PC-3 (cell line): ENCODE results near the gene CCDC13. TPM values are rescaled to one million over a fixed set of nuclear protein-coding genes. Genes with fewer than 3 reads are reported as not detected.

Source experiments
- ATAC-seq: fragments of 200-7000 bp; cut with Tn5 transposase; 2 replicates; pipeline ENCODE4 v1.9.1; 2020; ENCODE audit warnings: mild to moderate bottlenecking, moderate library complexity
- BruUV-seq: library from RNA; stranded (reverse); fragments of 400-500 nt; replicated peaks from 2 replicates; lab custom pipeline; 2021; lab: Mats Ljungman, UMichigan
- CTCF ChIA-PET: fragments of 300-600 bp; sonication (Branson Sonifier 250); formaldehyde crosslinking; loops from one replicate; lab custom pipeline; 2022; ENCODE audit warnings: antibody characterized with exemption; lab: Charles Lee
- POLR2A ChIA-PET: fragments of 300-600 bp; sonication (Branson Sonifier 250); formaldehyde crosslinking; loops from one replicate; lab custom pipeline; 2022; ENCODE audit warnings: antibody characterized with exemption; ENCODE audit not compliant: unreplicated experiment; lab: Charles Lee
- DNase-seq: peaks from one replicate; pipeline ENCODE4 v3.0.0-alpha.2; 2015
- H2AFZ ChIP-seq: fragments of 300-600 bp; sonication (generic); 2 replicates; pipeline ENCODE4 v1.6.0; 2016; ENCODE audit warnings: antibody characterized with exemption, low read length
- H3F3A ChIP-seq: fragments of 300-600 bp; sonication (generic); one replicate; pipeline ENCODE4 v1.6.0; 2017; ENCODE audit warnings: antibody characterized with exemption, low read length, control low read depth, mild to moderate bottlenecking; ENCODE audit not compliant: unreplicated experiment
- H3K27ac ChIP-seq: fragments of 300-600 bp; sonication (generic); 2 replicates; pipeline ENCODE4 v1.5.1; 2016; ENCODE audit warnings: mild to moderate bottlenecking, low read length
- H3K27me3 ChIP-seq: fragments of 300-600 bp; sonication (generic); 2 replicates; pipeline ENCODE4 v1.6.1; 2016; ENCODE audit warnings: low read length, mixed read lengths
- H3K36me3 ChIP-seq: fragments of 300-600 bp; sonication (generic); 2 replicates; pipeline ENCODE4 v1.6.1; 2016; ENCODE audit warnings: low read depth, mixed run types, low read length, mixed read lengths
- H3K4me1 ChIP-seq: fragments of 300-600 bp; sonication (generic); 2 replicates; pipeline ENCODE4 v1.5.1; 2016; ENCODE audit warnings: low read length; ENCODE audit not compliant: insufficient read depth
- H3K4me2 ChIP-seq: fragments of 300-600 bp; sonication (generic); 2 replicates; pipeline ENCODE4 v1.6.0; 2016; ENCODE audit warnings: low read length
- H3K4me3 ChIP-seq: fragments of 300-600 bp; sonication (generic); 2 replicates; pipeline ENCODE4 v1.5.1; 2016; ENCODE audit warnings: mild to moderate bottlenecking, low read length, mixed read lengths
- H3K79me2 ChIP-seq: fragments of 300-600 bp; sonication (generic); 2 replicates; pipeline ENCODE4 v1.6.1; 2017; ENCODE audit warnings: low read length, mixed read lengths
- H3K9ac ChIP-seq: fragments of 300-600 bp; sonication (generic); 2 replicates; pipeline ENCODE4 v1.6.0; 2016; ENCODE audit warnings: mild to moderate bottlenecking, low read length
- H3K9me2 ChIP-seq: fragments of 300-600 bp; sonication (generic); replicated peaks from 2 replicates; pipeline ENCODE4 v1.6.1; 2016; ENCODE audit warnings: mixed run types, low read length, mixed read lengths
- H3K9me3 ChIP-seq: fragments of 300-600 bp; sonication (generic); 2 replicates; pipeline ENCODE4 v1.6.1; 2016; ENCODE audit warnings: low read length, mixed read lengths
- H4K20me1 ChIP-seq: fragments of 300-600 bp; sonication (generic); 2 replicates; pipeline ENCODE4 v1.6.1; 2016; ENCODE audit warnings: low read length, mixed read lengths
- EZH2 ChIP-seq: fragments of 300-600 bp; sonication (generic); IDR thresholded peaks from one replicate; pipeline ENCODE4 v1.6.1; 2017; ENCODE audit warnings: antibody characterized with exemption, mild to moderate bottlenecking, low read length; ENCODE audit not compliant: unreplicated experiment
- EZH2phosphoT487 ChIP-seq: fragments of 300-600 bp; sonication (generic); IDR thresholded peaks from 2 replicates; pipeline ENCODE4 v1.6.1; 2018; ENCODE audit warnings: mild to moderate bottlenecking, antibody characterized with exemption, low read length, borderline replicate concordance
- intact Hi-C: fragments of 100-400 bp; cut with micrococcal nuclease; formaldehyde crosslinking; loops from 2 replicates; pipeline ENCODE4 v1.9.0; 2023
- total RNA-seq: library from RNA; depleted of rRNA; stranded (reverse); fragments of >200 nt; gene quantifications from 2 replicates; pipeline ENCODE4 v1.2.3, GENCODE V29; 2014
- TF ChIP-seq, protein P1 (sequence below): fragments of 300-600 bp; sonication (generic); conservative IDR thresholded peaks from 2 replicates; pipeline ENCODE4 v1.5.1; 2017; ENCODE audit warnings: antibody characterized with exemption, low read depth, mild to moderate bottlenecking, low read length

CCDC13 gene
- total RNA-seq, 1 experiment from 2014 or later = 0.47 TPM

DNA sequence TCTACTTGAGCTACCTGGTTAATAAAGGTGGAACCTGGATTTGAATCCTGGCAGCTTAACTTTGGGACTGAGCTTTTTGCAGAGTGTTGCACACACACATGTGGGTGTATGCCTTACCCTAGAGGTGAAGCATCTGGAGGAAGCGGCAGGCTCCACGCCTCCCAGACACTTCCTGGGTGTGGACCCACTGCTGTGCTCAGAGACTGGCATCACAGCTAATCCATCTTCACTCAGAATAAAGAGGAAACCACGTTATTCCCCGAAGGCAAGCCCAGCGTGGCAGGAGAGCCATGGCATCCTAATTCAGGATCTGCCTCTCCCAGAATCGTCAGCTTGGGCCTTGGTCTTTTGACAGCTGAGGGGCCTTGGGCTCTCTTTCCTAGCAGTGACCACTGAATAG, 25.5 kb downstream of the CCDC13 start:
- no peak overlapping the region for H3K4me2 ChIP-seq
- no peak overlapping the region for H2AFZ ChIP-seq
- intact Hi-C loops = no loop called here
- no peak for ATAC-seq
- no peaks in the 10 kb centered on the region for H3K27me3 ChIP-seq
- BruUV-seq = no TSS peak
- peaks cover 27% of the 10 kb centered on the region for H3K4me1 ChIP-seq
- no peaks in the 10 kb centered on the region for H3K9me3 ChIP-seq
- no peaks in the 10 kb centered on the region for H3F3A ChIP-seq
- H3K36me3 ChIP-seq = no peaks in the 10 kb centered on the region
- TF ChIP-seq EZH2 (no peak), EZH2phosphoT487 (no peak)
- TF ChIP-seq, protein P1, sequence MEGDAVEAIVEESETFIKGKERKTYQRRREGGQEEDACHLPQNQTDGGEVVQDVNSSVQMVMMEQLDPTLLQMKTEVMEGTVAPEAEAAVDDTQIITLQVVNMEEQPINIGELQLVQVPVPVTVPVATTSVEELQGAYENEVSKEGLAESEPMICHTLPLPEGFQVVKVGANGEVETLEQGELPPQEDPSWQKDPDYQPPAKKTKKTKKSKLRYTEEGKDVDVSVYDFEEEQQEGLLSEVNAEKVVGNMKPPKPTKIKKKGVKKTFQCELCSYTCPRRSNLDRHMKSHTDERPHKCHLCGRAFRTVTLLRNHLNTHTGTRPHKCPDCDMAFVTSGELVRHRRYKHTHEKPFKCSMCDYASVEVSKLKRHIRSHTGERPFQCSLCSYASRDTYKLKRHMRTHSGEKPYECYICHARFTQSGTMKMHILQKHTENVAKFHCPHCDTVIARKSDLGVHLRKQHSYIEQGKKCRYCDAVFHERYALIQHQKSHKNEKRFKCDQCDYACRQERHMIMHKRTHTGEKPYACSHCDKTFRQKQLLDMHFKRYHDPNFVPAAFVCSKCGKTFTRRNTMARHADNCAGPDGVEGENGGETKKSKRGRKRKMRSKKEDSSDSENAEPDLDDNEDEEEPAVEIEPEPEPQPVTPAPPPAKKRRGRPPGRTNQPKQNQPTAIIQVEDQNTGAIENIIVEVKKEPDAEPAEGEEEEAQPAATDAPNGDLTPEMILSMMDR = no peak
- DNase-seq = no peak
- H3K9ac ChIP-seq = no peak overlapping the region
- H3K27ac ChIP-seq = no peak overlapping the region
- H3K79me2 ChIP-seq = no peaks in the 10 kb centered on the region
- no peak overlapping the region for H3K4me3 ChIP-seq
- no peaks in the 10 kb centered on the region for H4K20me1 ChIP-seq
- ChIA-PET CTCF (no interaction called here), POLR2A (no interaction called here)
- no peaks in the 10 kb centered on the region for H3K9me2 ChIP-seq

DNA sequence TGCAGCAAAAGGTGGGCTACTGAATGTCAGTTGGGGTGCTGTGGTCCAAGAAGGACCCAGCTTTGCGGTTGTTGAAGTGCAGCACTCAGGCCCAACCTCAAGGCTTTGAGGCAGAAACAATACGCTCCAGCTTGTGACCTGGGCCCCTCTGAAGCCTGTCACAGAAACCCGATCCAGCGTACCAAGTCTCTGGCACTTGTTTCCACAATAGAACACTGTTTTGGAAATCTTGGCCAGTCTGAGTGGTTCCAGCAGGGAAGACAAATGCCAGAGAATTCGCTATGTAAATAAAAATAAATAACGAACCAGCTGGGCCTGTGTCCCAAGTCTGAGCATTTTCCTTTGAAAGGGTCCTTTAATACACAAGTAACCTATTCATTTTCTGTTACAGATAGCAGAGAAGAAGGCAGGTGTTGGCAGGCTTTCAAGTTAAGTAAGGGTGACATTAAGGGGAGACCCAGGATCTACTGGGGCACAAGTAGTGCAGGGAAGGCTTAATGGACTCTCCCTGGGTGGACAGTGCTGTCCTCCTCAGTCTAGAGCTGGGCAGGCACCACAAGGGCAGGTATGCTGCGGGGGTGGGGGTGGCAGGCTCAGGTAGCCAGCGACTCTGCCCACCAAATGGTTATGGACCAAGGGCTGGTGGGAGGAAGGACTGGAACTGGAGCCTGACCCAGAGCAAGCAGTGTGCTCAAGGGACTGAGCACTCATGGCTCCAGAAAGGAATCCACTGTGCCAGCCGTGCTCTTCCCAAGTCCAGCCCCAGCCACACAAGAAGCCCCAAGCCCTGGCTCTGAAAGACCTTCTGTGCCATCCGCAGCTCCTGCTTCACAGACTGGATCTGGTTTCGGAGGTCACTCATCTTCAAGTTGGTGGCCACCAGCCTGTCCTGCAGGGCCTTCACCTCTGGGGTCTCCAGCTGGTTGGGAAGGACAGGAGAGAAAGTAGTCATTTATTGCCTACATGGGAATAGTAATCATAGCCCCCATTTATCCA, 26.3 kb downstream of the CCDC13 start:
- Histone ChIP-seq H3K9me3 (no peaks in the 10 kb centered on the region), H4K20me1 (no peaks in the 10 kb centered on the region), H3K79me2 (no peaks in the 10 kb centered on the region), H3K27ac (peak overlapping the region; percentile 39), H3K4me2 (peak overlapping the region; percentile 9; the same call in 1 of the 2 replicates), H2AFZ (no peak overlapping the region), H3K4me3 (no peak overlapping the region), H3F3A (no peaks in the 10 kb centered on the region), H3K9ac (no peak overlapping the region), H3K4me1 (peaks cover 27% of the 10 kb centered on the region), H3K27me3 (no peaks in the 10 kb centered on the region), H3K36me3 (no peaks in the 10 kb centered on the region), H3K9me2 (no peaks in the 10 kb centered on the region)
- TF ChIP-seq EZH2phosphoT487 (no peak), EZH2 (no peak)
- TF ChIP-seq, protein P1 = no peak
- DNase-seq (peak; percentile 55), ATAC-seq (peak; percentile 21)
- CTCF ChIA-PET = interaction anchor here (1.8 to 1.9 kb wide), 2 partner anchors 33 to 84 kb away, joined by 7 read pairs; no protein-coding TSS in a partner anchor
- intact Hi-C loops = no loop called here
- POLR2A ChIA-PET = interaction anchor here (0.7 kb wide), 1 partner anchor 112 kb away, joined by 6 read pairs; no protein-coding TSS in a partner anchor
- BruUV-seq = no TSS peak
